Calu3 (cell line): ENCODE data around the gene AHNAK. TPM values are rescaled to one million over a fixed set of nuclear protein-coding genes. Genes with fewer than 3 reads are reported as not detected.

Experiments
- BruUV-seq: library from RNA; stranded (reverse); fragments of 400-500 nt; replicated peaks from 2 replicates; lab custom pipeline; 2021; lab: Mats Ljungman, UMichigan
- CTCF ChIA-PET: fragments of 300-600 bp; sonication (Branson Sonifier 250); formaldehyde crosslinking; loops from one replicate; lab custom pipeline; 2022; ENCODE audit warnings: antibody characterized with exemption; lab: Charles Lee
- DNase-seq: peaks from one replicate; pipeline ENCODE4 v3.0.0; 2022
- H3K27ac Mint-ChIP-seq: one replicate; pipeline ENCODE4 v1.8.0; 2022; ENCODE audit warnings: mixed read lengths; ENCODE audit not compliant: unreplicated experiment
- H3K27me3 Mint-ChIP-seq: one replicate; pipeline ENCODE4 v1.8.0; 2022; ENCODE audit warnings: mixed read lengths; ENCODE audit not compliant: unreplicated experiment
- H3K36me3 Mint-ChIP-seq: one replicate; pipeline ENCODE4 v1.8.0; 2022; ENCODE audit warnings: mild to moderate bottlenecking, moderate library complexity, mixed read lengths; ENCODE audit not compliant: insufficient read depth, unreplicated experiment
- H3K4me1 Mint-ChIP-seq: one replicate; pipeline ENCODE4 v1.8.0; 2022; ENCODE audit warnings: mild to moderate bottlenecking, low read depth, mixed read lengths; ENCODE audit not compliant: unreplicated experiment
- H3K4me3 Mint-ChIP-seq: one replicate; pipeline ENCODE4 v1.8.0; 2022; ENCODE audit warnings: mild to moderate bottlenecking, low read depth, moderate library complexity, mixed read lengths; ENCODE audit not compliant: unreplicated experiment
- H3K9me3 Mint-ChIP-seq: one replicate; pipeline ENCODE4 v1.8.0; 2022; ENCODE audit warnings: low read depth, mixed read lengths; ENCODE audit not compliant: unreplicated experiment
- intact Hi-C: fragments of 100-400 bp; cut with micrococcal nuclease; formaldehyde crosslinking; loops from one replicate; pipeline ENCODE4 v1.10.0; 2022; ENCODE audit not compliant: unreplicated experiment
- total RNA-seq: library from RNA; stranded (reverse); gene quantifications from 2 replicates; pipeline ENCODE4 v1.2.3, GENCODE V29; 2022
- TF ChIP-seq, protein P1 (sequence below): fragments of 200-600 bp; IDR thresholded peaks from one replicate; pipeline ENCODE4 v1.8.0; 2022; ENCODE audit warnings: antibody characterized with exemption; ENCODE audit not compliant: unreplicated experiment

Gene AHNAK
- total RNA-seq, 1 experiment from 2014 or later = 246 TPM

DNA sequence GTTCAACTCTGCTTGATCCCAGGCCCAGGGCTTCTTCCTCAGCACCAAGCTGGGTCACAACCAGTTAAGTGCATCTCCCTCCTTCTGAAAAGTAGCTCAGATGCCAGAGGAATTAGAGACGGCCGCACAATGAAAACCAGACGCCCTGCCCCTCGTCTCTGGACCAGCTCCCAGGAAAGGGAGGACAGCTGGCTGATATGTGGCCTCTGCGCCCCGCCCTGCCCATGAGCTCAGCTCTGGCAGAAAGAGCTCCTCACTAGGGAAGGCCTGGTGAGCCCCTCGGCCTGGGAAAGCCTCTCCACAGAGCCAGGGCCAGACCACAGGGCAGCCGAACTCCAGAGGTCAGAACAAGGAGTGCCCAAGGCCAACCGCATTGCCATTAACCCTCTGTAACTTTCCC is 145.8 kb downstream of the AHNAK start:
- Mint-ChIP-seq H3K27me3 (peaks cover 37% of the 10 kb centered on the region), H3K4me1 (peaks cover 9% of the 10 kb centered on the region), H3K9me3 (no peaks in the 10 kb centered on the region), H3K36me3 (no peaks in the 10 kb centered on the region), H3K27ac (no peak overlapping the region), H3K4me3 (no peak overlapping the region)
- TF ChIP-seq, protein P1, sequence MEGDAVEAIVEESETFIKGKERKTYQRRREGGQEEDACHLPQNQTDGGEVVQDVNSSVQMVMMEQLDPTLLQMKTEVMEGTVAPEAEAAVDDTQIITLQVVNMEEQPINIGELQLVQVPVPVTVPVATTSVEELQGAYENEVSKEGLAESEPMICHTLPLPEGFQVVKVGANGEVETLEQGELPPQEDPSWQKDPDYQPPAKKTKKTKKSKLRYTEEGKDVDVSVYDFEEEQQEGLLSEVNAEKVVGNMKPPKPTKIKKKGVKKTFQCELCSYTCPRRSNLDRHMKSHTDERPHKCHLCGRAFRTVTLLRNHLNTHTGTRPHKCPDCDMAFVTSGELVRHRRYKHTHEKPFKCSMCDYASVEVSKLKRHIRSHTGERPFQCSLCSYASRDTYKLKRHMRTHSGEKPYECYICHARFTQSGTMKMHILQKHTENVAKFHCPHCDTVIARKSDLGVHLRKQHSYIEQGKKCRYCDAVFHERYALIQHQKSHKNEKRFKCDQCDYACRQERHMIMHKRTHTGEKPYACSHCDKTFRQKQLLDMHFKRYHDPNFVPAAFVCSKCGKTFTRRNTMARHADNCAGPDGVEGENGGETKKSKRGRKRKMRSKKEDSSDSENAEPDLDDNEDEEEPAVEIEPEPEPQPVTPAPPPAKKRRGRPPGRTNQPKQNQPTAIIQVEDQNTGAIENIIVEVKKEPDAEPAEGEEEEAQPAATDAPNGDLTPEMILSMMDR = no peak
- DNase-seq = no peak
- intact Hi-C loops = no loop called here
- BruUV-seq = no TSS peak
- CTCF ChIA-PET = no interaction called here

DNA sequence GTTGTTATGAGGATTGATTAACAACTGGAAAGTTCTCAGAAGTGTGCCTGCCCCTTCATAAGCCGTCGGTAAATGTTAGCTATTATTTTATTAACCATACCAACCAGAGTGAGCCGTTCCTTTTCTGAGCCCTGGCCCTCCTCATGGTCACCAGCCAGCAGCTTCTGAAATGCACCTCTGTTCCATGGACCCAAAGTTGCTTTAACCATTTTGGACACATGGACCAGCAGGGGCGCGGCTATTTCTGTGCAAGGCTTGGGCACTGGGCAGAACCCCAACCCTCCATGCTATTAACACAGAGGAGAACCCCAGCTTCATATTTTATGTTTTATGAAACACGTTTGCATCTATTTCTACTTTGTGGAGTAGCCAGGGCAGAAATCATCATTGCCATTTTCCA is 146.3 kb downstream of the AHNAK start:
- CTCF ChIA-PET = no interaction called here
- DNase-seq = no peak
- H3K9me3 Mint-ChIP-seq = no peaks in the 10 kb centered on the region
- intact Hi-C loops = no loop called here
- H3K4me3 Mint-ChIP-seq = no peak overlapping the region
- no peak overlapping the region for H3K27ac Mint-ChIP-seq
- BruUV-seq = no TSS peak
- no peaks in the 10 kb centered on the region for H3K36me3 Mint-ChIP-seq
- TF ChIP-seq, protein P1 = no peak
- peaks cover 9% of the 10 kb centered on the region for H3K4me1 Mint-ChIP-seq
- H3K27me3 Mint-ChIP-seq = peaks cover 34% of the 10 kb centered on the region

DNA sequence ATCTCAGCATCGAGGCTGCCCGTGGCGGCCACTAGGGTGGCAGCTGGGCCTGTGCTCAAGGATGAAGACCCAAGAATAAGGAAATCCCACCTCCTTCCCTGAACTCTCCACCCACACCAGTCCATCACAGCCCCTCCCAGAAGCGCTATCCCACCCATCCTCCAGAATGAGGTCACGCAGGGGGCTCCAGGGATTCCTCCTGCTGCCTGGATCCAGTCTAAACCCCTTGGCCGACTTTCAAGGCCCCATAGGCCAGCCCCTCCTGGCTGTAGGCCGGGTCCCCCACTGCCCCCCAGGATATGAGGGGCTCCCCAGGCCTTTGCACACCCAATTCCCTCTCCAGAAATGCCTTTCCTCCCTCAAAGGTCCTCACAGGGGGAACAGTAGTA is 146.7 kb downstream of the AHNAK start:
- H3K4me3 Mint-ChIP-seq = no peak overlapping the region
- intact Hi-C loops = no loop called here
- CTCF ChIA-PET = no interaction called here
- no peak for DNase-seq
- H3K4me1 Mint-ChIP-seq = peaks cover 4% of the 10 kb centered on the region
- peaks cover 30% of the 10 kb centered on the region for H3K27me3 Mint-ChIP-seq
- H3K27ac Mint-ChIP-seq = no peak overlapping the region
- no TSS peak for BruUV-seq
- TF ChIP-seq, protein P1 = no peak
- H3K9me3 Mint-ChIP-seq = no peaks in the 10 kb centered on the region
- H3K36me3 Mint-ChIP-seq = no peaks in the 10 kb centered on the region

DNA sequence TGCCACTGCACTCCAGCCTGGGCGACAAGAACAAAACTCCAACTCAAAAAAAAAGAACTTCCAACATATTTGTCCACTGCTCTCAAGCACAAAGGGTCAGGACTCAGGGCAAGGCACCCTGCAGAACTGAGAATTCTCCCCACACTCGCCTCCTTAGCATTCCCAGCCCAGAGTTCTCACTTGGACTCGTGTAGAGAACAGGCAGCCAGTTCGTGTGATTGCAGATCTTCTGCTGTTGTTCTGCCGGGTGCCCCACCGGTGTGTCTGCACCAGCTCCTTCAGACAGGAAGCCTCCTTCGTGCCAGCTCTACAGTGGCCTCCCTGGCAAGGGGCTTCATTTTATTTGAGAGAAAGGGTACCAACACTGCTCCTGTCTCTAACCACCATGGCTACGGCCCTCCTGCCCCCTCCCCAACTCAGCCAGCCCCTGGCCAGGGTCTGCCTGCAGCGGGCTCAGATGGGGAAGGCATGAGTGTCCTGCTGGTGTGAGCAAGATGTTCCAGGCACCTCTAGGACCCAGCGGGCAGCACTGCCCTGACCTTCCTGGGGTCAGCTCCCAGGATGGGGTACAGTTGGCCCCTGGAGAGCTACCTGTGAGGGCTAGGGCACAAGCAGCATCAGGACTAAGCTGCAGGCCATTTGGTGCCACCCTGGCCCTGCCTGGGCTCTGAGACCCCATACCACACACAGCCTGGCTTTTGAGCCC is 147.3 kb downstream of the AHNAK start:
- CTCF ChIA-PET = no interaction called here
- intact Hi-C loops = no loop called here
- Mint-ChIP-seq H3K4me1 (no peaks in the 10 kb centered on the region), H3K4me3 (no peak overlapping the region), H3K9me3 (no peaks in the 10 kb centered on the region), H3K27me3 (peaks cover 24% of the 10 kb centered on the region), H3K27ac (no peak overlapping the region), H3K36me3 (no peaks in the 10 kb centered on the region)
- no peak for DNase-seq
- TF ChIP-seq, protein P1 = no peak
- no TSS peak for BruUV-seq
